RPMI7951 (cell line): ENCODE data around the gene LGALS12. TPM values are rescaled to one million over a fixed set of nuclear protein-coding genes. Genes with fewer than 3 reads are reported as not detected.
A peak's percentile ranks its signal among the peaks of the same experiment; 100 is the strongest.

ENCODE experiments used
- DNase-seq: peaks from one replicate; pipeline ENCODE4 v3.0.0-alpha.2; 2012; ENCODE audit warnings: low read depth
- total RNA-seq: library from RNA; depleted of rRNA; stranded (reverse); fragments of >200 nt; shearing (Covaris generic); gene quantifications from 2 replicates; pipeline ENCODE4 v1.2.3, GENCODE V29; 2014; rRNA removed

Gene LGALS12, protein sequence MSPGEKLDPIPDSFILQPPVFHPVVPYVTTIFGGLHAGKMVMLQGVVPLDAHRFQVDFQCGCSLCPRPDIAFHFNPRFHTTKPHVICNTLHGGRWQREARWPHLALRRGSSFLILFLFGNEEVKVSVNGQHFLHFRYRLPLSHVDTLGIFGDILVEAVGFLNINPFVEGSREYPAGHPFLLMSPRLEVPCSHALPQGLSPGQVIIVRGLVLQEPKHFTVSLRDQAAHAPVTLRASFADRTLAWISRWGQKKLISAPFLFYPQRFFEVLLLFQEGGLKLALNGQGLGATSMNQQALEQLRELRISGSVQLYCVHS
- total RNA-seq = 0.12 TPM in 1 of 2 replicates, not detected in the other

GRCh38 chr11:63505857-63506528 is at the start of gene LGALS12:
LGALS12 (plus strand) TSS chr11:63506084; CDS start chr11:63506459, 375 bp downstream.
- DNase-seq = peak; percentile 14

DNA sequence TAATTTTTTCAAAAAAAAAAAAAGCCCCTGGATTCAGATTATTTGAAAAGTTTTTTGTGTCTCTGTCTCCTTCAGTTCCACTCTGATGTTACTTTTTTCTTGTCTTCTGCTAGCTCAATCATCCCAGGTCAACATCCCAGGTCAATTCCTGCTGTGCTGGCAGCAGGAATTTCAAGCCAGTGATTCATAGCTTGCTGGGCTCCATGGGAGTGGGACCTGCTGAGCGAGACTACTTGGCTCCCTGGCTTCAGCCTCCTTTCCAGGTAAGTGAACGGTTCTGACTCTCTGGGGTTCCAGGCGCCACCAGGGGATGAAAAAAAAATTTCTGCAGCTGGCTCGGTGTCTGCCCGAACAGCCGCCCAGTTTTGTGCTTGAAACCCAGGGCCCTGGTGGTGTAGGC is 46.3 kb upstream of the LGALS12 start:
- no peak for DNase-seq

DNA sequence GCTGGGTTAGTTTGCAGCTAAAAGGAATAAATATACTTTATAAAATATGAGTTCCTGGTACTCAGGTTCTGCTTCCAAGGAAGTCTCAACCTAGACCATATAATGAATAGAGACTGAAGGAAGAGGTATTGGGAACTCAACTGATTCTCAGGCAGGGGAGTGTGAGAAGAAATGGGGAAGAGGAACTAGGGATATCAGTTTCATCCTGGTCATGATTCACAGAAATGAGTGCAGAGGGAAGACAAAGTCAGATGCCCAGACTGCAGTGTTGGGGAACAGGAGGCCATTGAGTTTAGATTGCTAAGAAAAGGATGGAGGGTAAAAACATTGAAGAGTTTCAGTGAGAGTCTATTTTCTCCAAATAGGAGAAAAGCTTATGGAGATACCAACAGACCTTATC is 43.7 kb upstream of the LGALS12 start:
- DNase-seq = no peak

DNA sequence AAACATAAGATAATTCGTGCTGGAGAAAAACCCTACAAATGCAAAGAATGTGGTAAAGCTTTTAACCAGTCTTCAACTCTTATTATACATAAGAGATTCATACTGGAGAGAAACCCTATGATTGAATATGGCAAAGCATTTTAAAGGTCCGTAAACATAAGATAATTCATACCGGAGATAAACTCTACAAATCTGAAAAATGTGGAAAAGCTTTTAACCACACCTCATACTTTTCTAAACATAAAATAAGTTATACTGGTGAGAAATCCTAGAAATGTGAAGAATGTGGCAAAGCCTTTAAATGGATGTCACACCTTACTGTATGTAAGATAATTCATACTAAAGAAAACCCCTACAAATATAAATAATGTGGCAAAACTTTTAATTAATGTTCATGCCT is 35.6 kb upstream of the LGALS12 start:
- DNase-seq = no peak

- no peak for DNase-seq
Measured at GRCh38 chr11:63472372-63472771, 33.5 kb upstream of the LGALS12 start.

DNA sequence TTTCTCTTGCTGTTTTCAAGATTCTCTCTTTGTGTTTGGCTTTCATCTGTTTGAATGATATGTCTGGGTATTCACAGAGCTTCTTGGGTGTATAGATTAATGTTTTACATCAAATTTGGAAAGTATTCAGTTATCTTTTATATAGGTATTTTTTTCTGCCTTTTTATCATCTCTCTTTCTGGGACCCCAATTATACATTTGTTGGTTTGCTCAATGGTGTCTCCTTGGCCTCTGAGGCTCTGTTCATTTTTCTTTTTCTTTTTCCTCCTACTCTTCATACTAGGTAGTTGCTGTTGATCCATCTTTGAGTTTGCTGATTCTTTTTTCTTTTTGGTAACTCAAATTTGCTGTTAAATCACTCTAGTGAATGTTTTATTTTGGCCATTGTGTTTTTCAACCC is 29.3 kb upstream of the LGALS12 start:
- no peak for DNase-seq

- DNase-seq = peak; percentile 73
Measured at GRCh38 chr11:63478896-63479295, 27.0 kb upstream of the LGALS12 start.

- DNase-seq = no peak
Measured at GRCh38 chr11:63480039-63480438, 25.8 kb upstream of the LGALS12 start.

- DNase-seq = no peak
Measured at GRCh38 chr11:63485777-63486176, 20.1 kb upstream of the LGALS12 start.

GRCh38 chr11:63488789-63489188 is 17.1 kb upstream of the LGALS12 start:
- no peak for DNase-seq

DNA sequence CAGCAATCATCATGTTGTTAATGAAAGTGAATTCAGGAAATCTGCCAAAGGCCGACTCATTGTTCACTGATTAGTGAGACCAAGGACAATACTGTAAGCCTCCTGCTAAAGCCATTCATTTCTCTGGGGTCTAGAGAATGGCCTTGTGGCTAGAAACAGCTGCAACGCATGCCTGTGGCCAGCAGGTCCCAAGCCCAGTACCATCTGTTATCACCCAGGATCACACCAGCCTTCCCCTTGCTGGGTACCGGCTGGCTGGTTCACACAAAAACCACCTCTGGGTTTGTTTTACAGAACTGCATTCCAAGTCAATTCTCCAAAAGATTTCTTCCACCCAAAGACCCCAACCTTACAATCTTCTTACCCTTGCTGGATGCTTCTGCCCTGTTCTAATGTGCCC is 16.0 kb upstream of the LGALS12 start:
- peak; percentile 72 for DNase-seq

- peak; percentile 10 for DNase-seq
Measured at GRCh38 chr11:63490551-63491239, 15.2 kb upstream of the LGALS12 start, which contains the start of gene PLAAT5. PLAAT5 (minus strand) TSS chr11:63491167; CDS start chr11:63491034, 133 bp downstream.

DNA sequence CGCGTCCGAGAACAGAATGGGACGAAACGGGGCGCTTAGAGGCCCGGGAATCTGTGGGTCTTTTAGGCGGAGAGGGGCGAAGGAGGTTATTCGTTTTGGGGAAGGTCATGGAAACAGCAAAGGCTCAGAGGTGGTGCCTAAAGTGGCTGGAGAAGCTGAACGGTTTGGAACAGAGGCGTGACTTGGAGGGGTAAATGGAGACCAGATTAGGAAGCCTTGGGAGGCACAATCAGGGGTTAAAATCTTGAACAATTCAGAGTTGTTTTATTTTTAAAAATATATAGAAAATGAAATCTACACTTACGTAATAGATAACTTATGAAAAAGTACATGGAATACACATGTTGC is 14.7 kb upstream of the LGALS12 start:
- DNase-seq = no peak

GRCh38 chr11:63491636-63492372 is 14.1 kb upstream of the LGALS12 start:
- no peak for DNase-seq

DNA sequence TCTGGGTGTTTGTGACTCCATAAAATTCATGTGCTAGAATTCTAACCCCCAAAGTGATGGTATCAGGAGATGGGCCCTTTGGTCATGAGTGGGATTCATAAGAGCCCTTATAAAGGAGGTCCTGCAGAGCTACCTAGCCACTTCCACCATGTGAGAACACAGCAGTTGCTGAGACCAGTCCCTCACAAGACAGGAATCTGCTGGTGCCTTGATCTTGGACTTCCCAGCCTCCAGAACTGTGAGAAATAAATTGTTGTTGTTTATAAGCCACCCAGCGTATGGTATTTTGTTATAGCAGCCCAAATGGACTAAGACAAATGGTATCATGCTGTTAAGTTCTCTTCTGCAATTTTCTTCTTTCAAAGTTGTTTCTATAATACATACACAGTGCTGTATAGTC is 13.4 kb upstream of the LGALS12 start:
- DNase-seq = no peak

DNA sequence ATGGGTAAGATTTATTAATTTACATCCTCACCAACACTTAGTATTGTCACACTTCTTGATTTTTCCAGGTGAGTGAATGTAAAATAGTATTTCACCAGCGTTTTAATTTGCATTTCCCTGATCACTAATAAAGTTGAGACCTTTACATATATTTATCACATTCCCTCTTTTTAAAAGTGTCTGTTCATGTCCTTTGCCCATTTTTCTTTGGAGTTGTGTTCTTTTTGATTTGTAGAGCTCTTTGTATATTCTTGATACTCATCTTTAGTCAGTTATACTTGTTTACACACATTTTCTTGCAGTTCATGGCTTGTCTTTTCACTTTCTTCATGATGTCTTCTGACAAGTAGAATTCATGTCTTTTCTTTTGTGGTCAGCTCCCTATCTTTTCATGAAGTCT is 12.8 kb upstream of the LGALS12 start:
- DNase-seq = no peak

DNA sequence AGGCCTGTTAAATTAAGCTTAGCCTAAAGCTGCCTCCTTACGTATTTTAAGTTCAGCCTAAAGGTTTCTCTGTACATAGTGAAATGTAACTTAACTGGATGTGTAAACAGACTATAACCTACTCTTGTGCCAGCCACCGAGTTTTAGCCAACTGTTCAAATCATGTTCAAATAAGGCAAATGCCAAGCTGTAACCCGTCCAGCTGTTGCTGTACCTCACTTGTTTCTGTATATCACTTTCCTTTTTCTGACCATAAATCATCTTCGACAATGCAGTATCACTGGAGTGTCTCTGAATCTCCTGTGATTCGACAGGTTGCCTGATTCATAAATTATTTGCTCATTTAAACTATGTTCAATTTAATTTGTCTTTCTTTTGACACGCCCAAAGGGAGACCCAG is 10.9 kb upstream of the LGALS12 start:
- no peak for DNase-seq

- no peak for DNase-seq
Measured at GRCh38 chr11:63499874-63500273, 6.0 kb upstream of the LGALS12 start.

GRCh38 chr11:63501236-63501635 is 4.6 kb upstream of the LGALS12 start:
- no peak for DNase-seq

DNA sequence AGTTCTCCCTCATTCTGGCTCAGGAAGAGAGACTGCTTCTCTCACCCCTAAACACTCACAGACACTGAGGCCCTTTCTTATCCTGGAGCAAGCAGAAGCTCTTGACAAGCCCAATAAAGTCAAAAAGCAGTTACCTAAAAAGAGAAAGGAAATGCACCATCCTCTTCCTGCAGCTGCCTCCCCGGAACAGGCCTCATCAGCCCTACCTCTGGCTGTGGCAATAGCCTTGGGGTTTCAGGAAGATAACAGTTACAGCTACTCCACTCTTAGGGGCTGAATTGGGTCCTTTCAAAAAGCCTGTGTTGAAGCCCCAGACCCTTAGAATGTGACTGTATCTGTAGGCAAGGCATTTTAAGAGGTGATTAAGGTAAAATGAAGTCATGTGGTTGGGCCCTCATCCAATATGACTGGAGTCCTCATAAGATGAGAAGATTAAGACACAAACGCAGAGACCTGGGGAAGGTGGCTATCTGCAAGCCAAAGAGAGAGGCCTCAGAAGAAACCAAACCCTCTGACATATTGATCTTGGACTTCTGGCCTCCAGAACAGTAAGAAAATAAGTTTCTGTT is 3.5 kb upstream of the LGALS12 start:
- DNase-seq = no peak

- DNase-seq = no peak
Measured at GRCh38 chr11:63503492-63503891, 2.4 kb upstream of the LGALS12 start.

- no peak for DNase-seq
Measured at GRCh38 chr11:63504054-63504453, 1.8 kb upstream of the LGALS12 start.
